ENCODE measurements around the gene TSEN2. TPM values are rescaled to one million over a fixed set of nuclear protein-coding genes. Genes with fewer than 3 reads are reported as not detected.

Gene TSEN2
- polyA plus RNA-seq, 1 donor (not counting 4 experiments of a cell fraction or from before 2014, with no cell fraction given), result 23.8 TPM

DNA sequence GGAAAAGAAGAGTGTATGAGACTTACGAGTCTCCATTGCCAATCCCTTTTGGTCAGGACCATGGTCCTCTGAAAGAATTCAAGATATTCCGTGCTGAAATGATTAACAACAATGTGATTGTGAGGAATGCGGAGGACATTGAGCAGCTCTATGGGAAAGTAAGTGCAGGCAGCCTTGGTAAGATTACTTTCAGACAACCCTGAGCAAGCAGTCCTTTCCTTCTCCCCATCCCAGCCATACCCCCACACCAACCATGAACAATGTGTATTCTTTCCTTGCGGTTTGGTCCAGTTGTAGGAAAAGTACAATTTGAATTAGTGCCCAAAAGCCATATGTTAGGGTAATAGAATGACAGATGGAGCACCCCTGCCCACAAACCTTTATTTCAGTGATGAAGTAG lies 5.6 kb downstream of the TSEN2 start:
- Histone ChIP-seq H3K27me3 (ENCODE audit: control insufficient read depth, extremely low read depth, insufficient read depth, low read length) (no peaks in the 10 kb centered on the region), H3K9me1 (ENCODE audit: control insufficient read depth, extremely low read depth, insufficient read depth, low read length) (peaks cover 3% of the 10 kb centered on the region), H3K4me1 (ENCODE audit: control insufficient read depth, extremely low read depth, insufficient read depth, low read length) (peaks cover 5% of the 10 kb centered on the region), H3K4me2 (ENCODE audit: control insufficient read depth, extremely low read depth, insufficient read depth, low read depth, low read length) (no peak overlapping the region), H3K9me3 (ENCODE audit: control insufficient read depth, low read depth, low read length) (no peaks in the 10 kb centered on the region), H4K20me1 (ENCODE audit: control insufficient read depth, extremely low read depth, insufficient read depth, low read length) (no peaks in the 10 kb centered on the region), H3K27ac (ENCODE audit: control insufficient read depth, insufficient read depth, low read length) (no peak overlapping the region), H3K79me2 (ENCODE audit: control insufficient read depth, insufficient read depth, low read length) (peaks cover 31% of the 10 kb centered on the region), H3K9ac (ENCODE audit: control insufficient read depth, extremely low read depth, insufficient read depth, low read length) (no peak overlapping the region), H3K36me3 (ENCODE audit: control insufficient read depth in 2 of 2, extremely low read depth in 1 of 2, insufficient read depth in 2 of 2, low read length in 2 of 2) (peaks cover 9 to 11% of the 10 kb centered on the region in 2 experiments), H2AFZ (ENCODE audit: control insufficient read depth, low read length) (no peak overlapping the region), H3K4me3 (ENCODE audit: control insufficient read depth in 2 of 3, extremely low read depth in 1 of 3, insufficient read depth in 2 of 3, low read depth in 1 of 3, low read length in 3 of 3) (no peak overlapping the region)
- DNase-seq (ENCODE audit: low read depth, low spot score) (no peak), FAIRE-seq (no peak)
- dilution Hi-C loops (cut with MboI; ENCODE audit: extremely low pct_ligation_motif_present, low sequenced_read_pairs), result no loop called here
- TF ChIP-seq, protein P1, sequence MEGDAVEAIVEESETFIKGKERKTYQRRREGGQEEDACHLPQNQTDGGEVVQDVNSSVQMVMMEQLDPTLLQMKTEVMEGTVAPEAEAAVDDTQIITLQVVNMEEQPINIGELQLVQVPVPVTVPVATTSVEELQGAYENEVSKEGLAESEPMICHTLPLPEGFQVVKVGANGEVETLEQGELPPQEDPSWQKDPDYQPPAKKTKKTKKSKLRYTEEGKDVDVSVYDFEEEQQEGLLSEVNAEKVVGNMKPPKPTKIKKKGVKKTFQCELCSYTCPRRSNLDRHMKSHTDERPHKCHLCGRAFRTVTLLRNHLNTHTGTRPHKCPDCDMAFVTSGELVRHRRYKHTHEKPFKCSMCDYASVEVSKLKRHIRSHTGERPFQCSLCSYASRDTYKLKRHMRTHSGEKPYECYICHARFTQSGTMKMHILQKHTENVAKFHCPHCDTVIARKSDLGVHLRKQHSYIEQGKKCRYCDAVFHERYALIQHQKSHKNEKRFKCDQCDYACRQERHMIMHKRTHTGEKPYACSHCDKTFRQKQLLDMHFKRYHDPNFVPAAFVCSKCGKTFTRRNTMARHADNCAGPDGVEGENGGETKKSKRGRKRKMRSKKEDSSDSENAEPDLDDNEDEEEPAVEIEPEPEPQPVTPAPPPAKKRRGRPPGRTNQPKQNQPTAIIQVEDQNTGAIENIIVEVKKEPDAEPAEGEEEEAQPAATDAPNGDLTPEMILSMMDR (optimal IDR thresholded peaks at IDR 0.05 in 1 of 3, IDR thresholded peaks at IDR 0.05 in 1 of 3, conservative IDR thresholded peaks at IDR 0.05 in 1 of 3; ENCODE audit: extremely low read depth in 1 of 3, insufficient read depth in 2 of 3, low read length in 3 of 3), result no peak
- TF ChIP-seq EZH2 (IDR thresholded peaks at IDR 0.05; ENCODE audit: low read length), result no peak

DNA sequence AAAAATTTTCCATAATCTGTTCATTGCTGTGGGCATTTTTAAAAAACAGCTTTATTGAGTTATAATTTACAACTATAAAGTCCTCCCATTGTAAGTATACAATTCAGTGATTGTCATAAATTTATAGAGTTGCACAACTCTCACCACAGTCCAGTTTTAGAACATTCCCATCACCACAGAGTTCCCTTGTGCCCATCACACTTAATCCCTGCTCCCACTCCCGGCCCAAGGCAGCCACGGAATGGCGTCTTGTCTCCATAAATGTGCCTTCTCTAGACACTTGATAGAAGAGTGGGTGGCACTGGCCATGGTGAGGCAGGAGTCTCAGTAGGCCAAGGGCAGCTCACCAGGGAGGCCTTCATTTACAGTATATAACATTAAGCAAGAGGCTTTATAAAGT lies 6.3 kb downstream of the TSEN2 start:
- TF ChIP-seq, protein P1 (optimal IDR thresholded peaks at IDR 0.05 in 1 of 3, IDR thresholded peaks at IDR 0.05 in 1 of 3, conservative IDR thresholded peaks at IDR 0.05 in 1 of 3; ENCODE audit: extremely low read depth in 1 of 3, insufficient read depth in 2 of 3, low read length in 3 of 3), result no peak
- TF ChIP-seq EZH2 (IDR thresholded peaks at IDR 0.05; ENCODE audit: low read length), result no peak

More for the DNA sequence above, 6.3 kb downstream of the TSEN2 start:
- peaks cover 9 to 11% of the 10 kb centered on the region in 2 experiments for H3K36me3 ChIP-seq (ENCODE audit: control insufficient read depth in 2 of 2, extremely low read depth in 1 of 2, insufficient read depth in 2 of 2, low read length in 2 of 2)
- H3K27me3 ChIP-seq (ENCODE audit: control insufficient read depth, extremely low read depth, insufficient read depth, low read length), result no peaks in the 10 kb centered on the region
- dilution Hi-C loops (cut with MboI; ENCODE audit: extremely low pct_ligation_motif_present, low sequenced_read_pairs), result no loop called here
- no peak for DNase-seq (ENCODE audit: low read depth, low spot score)
- peaks cover 1% of the 10 kb centered on the region for H3K4me1 ChIP-seq (ENCODE audit: control insufficient read depth, extremely low read depth, insufficient read depth, low read length)
- H3K4me3 ChIP-seq (ENCODE audit: control insufficient read depth in 2 of 3, extremely low read depth in 1 of 3, insufficient read depth in 2 of 3, low read depth in 1 of 3, low read length in 3 of 3), result no peak overlapping the region
- no peak overlapping the region for H3K9ac ChIP-seq (ENCODE audit: control insufficient read depth, extremely low read depth, insufficient read depth, low read length)
- H2AFZ ChIP-seq (ENCODE audit: control insufficient read depth, low read length), result no peak overlapping the region
- H3K9me3 ChIP-seq (ENCODE audit: control insufficient read depth, low read depth, low read length), result no peaks in the 10 kb centered on the region
- no peak overlapping the region for H3K27ac ChIP-seq (ENCODE audit: control insufficient read depth, insufficient read depth, low read length)
- no peak overlapping the region for H3K4me2 ChIP-seq (ENCODE audit: control insufficient read depth, extremely low read depth, insufficient read depth, low read depth, low read length)
- no peaks in the 10 kb centered on the region for H4K20me1 ChIP-seq (ENCODE audit: control insufficient read depth, extremely low read depth, insufficient read depth, low read length)
- H3K9me1 ChIP-seq (ENCODE audit: control insufficient read depth, extremely low read depth, insufficient read depth, low read length), result peaks cover 3% of the 10 kb centered on the region
- FAIRE-seq, result no peak
- H3K79me2 ChIP-seq (ENCODE audit: control insufficient read depth, insufficient read depth, low read length), result peaks cover 23% of the 10 kb centered on the region

All from keratinocyte (primary cell).